Measurements from ENCODE around the gene SURF2. TPM values are rescaled to one million over a fixed set of nuclear protein-coding genes. Genes with fewer than 3 reads are reported as not detected.

SURF2 gene
- total and polyA plus RNA-seq, 2 experiments from 2014 or later, result 38.2 to 38.3 TPM

GRCh38 chr9:133348718-133349573 is 7.4 kb upstream of the SURF2 start:
- TF ChIP-seq CTCF (IDR thresholded peaks at IDR 0.05; ENCODE audit: low read depth, low read length), result no peak
- Histone ChIP-seq H3K9me3 (ENCODE audit: low read depth) (no peaks in the 10 kb centered on the region), H3K4me3 (peak overlapping the region; percentile 100), H3K27ac (peak overlapping the region; percentile 99), H3K27me3 (no peaks in the 10 kb centered on the region), H3K4me1 (ENCODE audit: low read depth) (peaks cover 3% of the 10 kb centered on the region), H3K36me3 (peaks cover 54% of the 10 kb centered on the region)
- DNase-seq (ENCODE audit: low read depth in 1 of 2, low spot score in 1 of 2), result no peak

GRCh38 chr9:133349965-133350616 is 6.3 kb upstream of the SURF2 start:
- no peak overlapping the region for H3K4me3 ChIP-seq
- peaks cover 47% of the 10 kb centered on the region for H3K36me3 ChIP-seq
- no peak for DNase-seq (ENCODE audit: low read depth in 1 of 2, low spot score in 1 of 2)
- no peaks in the 10 kb centered on the region for H3K27me3 ChIP-seq
- no peak for TF ChIP-seq CTCF (IDR thresholded peaks at IDR 0.05; ENCODE audit: low read depth, low read length)
- no peaks in the 10 kb centered on the region for H3K9me3 ChIP-seq (ENCODE audit: low read depth)
- H3K4me1 ChIP-seq (ENCODE audit: low read depth), result peaks cover 4% of the 10 kb centered on the region
- H3K27ac ChIP-seq, result peak overlapping the region; percentile 99

GRCh38 chr9:133351526-133351907 is 4.8 kb upstream of the SURF2 start:
- H3K36me3 ChIP-seq, result peaks cover 44% of the 10 kb centered on the region
- no peak for DNase-seq (ENCODE audit: low read depth in 1 of 2, low spot score in 1 of 2)
- H3K27me3 ChIP-seq, result no peaks in the 10 kb centered on the region
- no peaks in the 10 kb centered on the region for H3K9me3 ChIP-seq (ENCODE audit: low read depth)
- H3K4me1 ChIP-seq (ENCODE audit: low read depth), result peaks cover 8% of the 10 kb centered on the region
- H3K4me3 ChIP-seq, result no peak overlapping the region
- peak overlapping the region; percentile 42 for H3K27ac ChIP-seq
- no peak for TF ChIP-seq CTCF (IDR thresholded peaks at IDR 0.05; ENCODE audit: low read depth, low read length)

- no peak overlapping the region for H3K4me3 ChIP-seq
- DNase-seq (ENCODE audit: low read depth in 1 of 2, low spot score in 1 of 2), result peak; percentile 69
- peak; percentile 69 for TF ChIP-seq CTCF (IDR thresholded peaks at IDR 0.05; ENCODE audit: low read depth, low read length)
- H3K27ac ChIP-seq, result peak overlapping the region; percentile 42
- H3K36me3 ChIP-seq, result peaks cover 44% of the 10 kb centered on the region
- H3K4me1 ChIP-seq (ENCODE audit: low read depth), result peaks cover 10% of the 10 kb centered on the region
- no peaks in the 10 kb centered on the region for H3K27me3 ChIP-seq
- no peaks in the 10 kb centered on the region for H3K9me3 ChIP-seq (ENCODE audit: low read depth)
These were observed 4.3 kb upstream of the SURF2 start for GRCh38 chr9:133351908-133352634.

GRCh38 chr9:133352635-133353340 is 3.6 kb upstream of the SURF2 start:
- Histone ChIP-seq H3K4me3 (no peak overlapping the region), H3K4me1 (ENCODE audit: low read depth) (peaks cover 12% of the 10 kb centered on the region), H3K27ac (peak overlapping the region; percentile 42), H3K36me3 (peaks cover 44% of the 10 kb centered on the region), H3K27me3 (no peaks in the 10 kb centered on the region), H3K9me3 (ENCODE audit: low read depth) (no peaks in the 10 kb centered on the region)
- no peak for TF ChIP-seq CTCF (IDR thresholded peaks at IDR 0.05; ENCODE audit: low read depth, low read length)
- no peak for DNase-seq (ENCODE audit: low read depth in 1 of 2, low spot score in 1 of 2)
